VCaP (cell line): Measurements from ENCODE around the gene CGB7.

Experiments
- H3K27ac ChIP-seq: fragments of 450-650 bp; 2 replicates; pipeline ENCODE4 v1.5.1; 2017
- CTCF ChIP-seq: fragments of 450-650 bp; conservative IDR thresholded peaks from 2 replicates; pipeline ENCODE4 v1.5.1; 2017; ENCODE audit warnings: mild to moderate bottlenecking, moderate library complexity

CGB7 gene

GRCh38 chr19:49097453-49098288 lies 40.1 kb upstream of the CGB7 start:
- peak overlapping the region; percentile 69 for H3K27ac ChIP-seq

GRCh38 chr19:49094505-49095482 lies 37.2 kb upstream of the CGB7 start:
- H3K27ac ChIP-seq, result peak overlapping the region; percentile 69
- TF ChIP-seq CTCF, result no peak

More at GRCh38 chr19:49097453-49098288, 40.1 kb upstream of the CGB7 start:
- TF ChIP-seq CTCF, result peak; percentile 99

- no peak for TF ChIP-seq CTCF
- H3K27ac ChIP-seq, result no peak overlapping the region
Observed at GRCh38 chr19:49092686-49093085, 35.1 kb upstream of the CGB7 start.

GRCh38 chr19:49091391-49092038 lies 34.0 kb upstream of the CGB7 start:
- no peak overlapping the region for H3K27ac ChIP-seq
- TF ChIP-seq CTCF, result no peak

GRCh38 chr19:49086296-49086695 lies 28.7 kb upstream of the CGB7 start:
- peak overlapping the region; percentile 94 for H3K27ac ChIP-seq

GRCh38 chr19:49085868-49086232 lies 28.3 kb upstream of the CGB7 start:
- no peak for TF ChIP-seq CTCF
- peak overlapping the region; percentile 94 for H3K27ac ChIP-seq

More at GRCh38 chr19:49086296-49086695, 28.7 kb upstream of the CGB7 start:
- TF ChIP-seq CTCF, result no peak
